Gastroesophageal sphincter (tissue), 4 donors: ENCODE results near the gene DPM1. TPM values are rescaled to one million over a fixed set of nuclear protein-coding genes. Genes with fewer than 3 reads are reported as not detected.

Experiments used
- ATAC-seq: fragments of 150-250 bp; one replicate; pipeline ENCODE4 v1.9.1; 2016; ENCODE audit warnings: mild to moderate bottlenecking, moderate library complexity
- H3K27ac ChIP-seq, 4 donors: fragments of 200-600 bp; sonication (generic) in 3 of 4; 1 replicate in 3 of 4; 2 replicates in 1 of 4; pipeline ENCODE4 v1.5.1; 2016 to 2019
- H3K27me3 ChIP-seq: fragments of 200-600 bp; sonication (generic); one replicate; pipeline ENCODE4 v1.5.1; 2019
- H3K36me3 ChIP-seq, 2 donors: fragments of 200-600 bp; sonication (generic); one replicate each; pipeline ENCODE4 v1.5.1; 2019; ENCODE audit warnings: control low read depth in 1 of 2
- H3K4me1 ChIP-seq, 3 donors: fragments of 200-600 bp; sonication (generic); 1 replicate in 2 of 3; 2 replicates in 1 of 3; pipeline ENCODE4 v1.5.1; 2016 to 2019; ENCODE audit warnings: control low read depth in 2 of 3
- H3K4me3 ChIP-seq, 2 donors: fragments of 200-600 bp; sonication (generic); one replicate each; pipeline ENCODE4 v1.5.1; 2019; ENCODE audit warnings: mild to moderate bottlenecking in 1 of 2, moderate library complexity in 1 of 2
- H3K9me3 ChIP-seq, 3 donors: fragments of 200-600 bp; sonication (generic); one replicate each; pipeline ENCODE4 v1.5.1; 2017 to 2019; ENCODE audit warnings: control low read depth in 2 of 3
- EP300 ChIP-seq: sonication (generic); formaldehyde crosslinking; IDR thresholded peaks from one replicate; pipeline ENCODE4 v1.6.1; 2017; ENCODE audit warnings: antibody characterized with exemption, mild to moderate bottlenecking
- POLR2A ChIP-seq, 2 donors: fragments of 450-650 bp; IDR thresholded peaks; one replicate each; pipeline ENCODE4 v1.6.1; 2017; ENCODE audit warnings: antibody characterized with exemption in 2 of 2, mild to moderate bottlenecking in 2 of 2, moderate library complexity in 1 of 2
- POLR2AphosphoS5 ChIP-seq: sonication (generic); formaldehyde crosslinking; IDR thresholded peaks from one replicate; pipeline ENCODE4 v1.6.1; 2017; ENCODE audit warnings: antibody characterized with exemption
- WGBS, 2 donors: methylation state at CpG; one replicate each; pipeline ENCODE4 v1.1.5; 2018; ENCODE audit warnings: low coverage in 1 of 2; 5-methylcytosine and 5-hydroxymethylcytosine counted together
- total RNA-seq, 4 donors: library from RNA; depleted of rRNA; stranded (reverse); fragments of >200 nt; gene quantifications; one replicate each; pipeline ENCODE4 v1.1.0, GENCODE V29; 2016
- TF ChIP-seq, protein P1 (sequence below), 4 experiments: fragments of 200-600 bp in 2 of 4; fragments of 450-650 bp in 2 of 4; sonication (generic) in 1 of 4; IDR thresholded peaks; one replicate each; pipeline ENCODE4 v1.5.1; 2017 to 2019; ENCODE audit warnings: antibody characterized with exemption in 4 of 4, mild to moderate bottlenecking in 2 of 4, moderate library complexity in 2 of 4

The DPM1 gene
- total RNA-seq, 4 donors from 2014 or later = 35.2 to 63.0 (median 43.5) TPM

DNA sequence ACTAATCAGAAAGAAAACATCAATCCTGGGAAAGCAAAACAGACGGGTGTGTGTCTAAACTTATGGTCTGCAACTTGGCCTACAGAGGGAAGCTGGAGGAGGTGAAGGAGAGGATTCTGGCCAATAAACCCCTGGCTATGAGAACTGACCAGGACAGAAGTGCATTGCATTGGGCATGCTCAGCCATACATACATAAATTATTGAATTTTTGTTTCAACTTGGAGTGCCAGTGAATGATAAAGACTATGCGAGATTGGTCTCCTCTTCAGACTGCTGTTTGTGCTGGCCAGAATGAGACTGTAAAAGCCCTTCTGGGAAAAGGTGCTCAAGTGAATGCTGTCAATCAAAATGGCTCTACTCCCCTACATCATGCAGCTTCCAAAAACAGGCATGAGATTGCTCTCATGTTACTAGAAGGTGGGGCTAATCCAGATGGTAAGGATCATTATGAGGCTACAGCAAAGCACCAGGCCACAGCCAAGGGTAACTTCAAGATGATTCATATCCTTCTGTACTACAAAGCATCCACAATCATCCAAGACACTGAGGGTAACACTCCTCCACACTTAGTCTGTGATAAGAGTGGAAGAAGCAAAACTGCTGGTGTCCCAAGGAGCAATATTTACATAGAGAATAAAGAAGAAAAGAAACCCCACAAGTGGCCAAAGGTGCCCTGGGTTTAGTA, 44.5 kb downstream of the DPM1 start:
- no peak overlapping the region for H3K4me3 ChIP-seq
- H3K9me3 ChIP-seq = no peaks in the 10 kb centered on the region
- 51 to 57% methylated on average over 2 of the region's 2 CpGs for WGBS, 2 donors
- no peak overlapping the region for H3K27ac ChIP-seq
- H3K4me1 ChIP-seq = peaks cover 30 to 91% (median 39%) of the 10 kb centered on the region in 3 donors
- TF ChIP-seq, protein P1, sequence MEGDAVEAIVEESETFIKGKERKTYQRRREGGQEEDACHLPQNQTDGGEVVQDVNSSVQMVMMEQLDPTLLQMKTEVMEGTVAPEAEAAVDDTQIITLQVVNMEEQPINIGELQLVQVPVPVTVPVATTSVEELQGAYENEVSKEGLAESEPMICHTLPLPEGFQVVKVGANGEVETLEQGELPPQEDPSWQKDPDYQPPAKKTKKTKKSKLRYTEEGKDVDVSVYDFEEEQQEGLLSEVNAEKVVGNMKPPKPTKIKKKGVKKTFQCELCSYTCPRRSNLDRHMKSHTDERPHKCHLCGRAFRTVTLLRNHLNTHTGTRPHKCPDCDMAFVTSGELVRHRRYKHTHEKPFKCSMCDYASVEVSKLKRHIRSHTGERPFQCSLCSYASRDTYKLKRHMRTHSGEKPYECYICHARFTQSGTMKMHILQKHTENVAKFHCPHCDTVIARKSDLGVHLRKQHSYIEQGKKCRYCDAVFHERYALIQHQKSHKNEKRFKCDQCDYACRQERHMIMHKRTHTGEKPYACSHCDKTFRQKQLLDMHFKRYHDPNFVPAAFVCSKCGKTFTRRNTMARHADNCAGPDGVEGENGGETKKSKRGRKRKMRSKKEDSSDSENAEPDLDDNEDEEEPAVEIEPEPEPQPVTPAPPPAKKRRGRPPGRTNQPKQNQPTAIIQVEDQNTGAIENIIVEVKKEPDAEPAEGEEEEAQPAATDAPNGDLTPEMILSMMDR (IDR thresholded peaks at IDR 0.05) = no peak
- no peak for TF ChIP-seq EP300
- H3K36me3 ChIP-seq = no peaks in the 10 kb centered on the region
- H3K27me3 ChIP-seq = no peaks in the 10 kb centered on the region
- ATAC-seq = no peak

DNA sequence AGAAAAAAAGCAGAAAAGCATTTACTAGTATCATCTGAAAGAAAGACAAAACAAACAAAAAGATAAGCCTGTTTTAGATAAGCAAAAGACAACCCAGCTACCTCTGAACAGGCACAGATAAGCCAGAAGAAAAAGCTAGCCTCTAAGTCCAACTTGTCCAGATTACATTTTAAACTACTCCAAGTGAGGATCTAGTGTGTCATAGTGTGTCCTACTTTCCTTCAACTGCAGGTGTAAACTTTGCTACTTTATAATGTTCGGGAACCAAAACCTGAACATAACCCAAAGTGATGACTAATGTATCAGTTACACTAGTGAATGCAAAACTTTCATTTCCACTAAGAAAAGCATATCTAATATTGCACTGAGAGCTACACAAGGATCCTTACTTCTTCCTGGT, 46.6 kb downstream of the DPM1 start:
- Histone ChIP-seq H3K9me3 (no peaks in the 10 kb centered on the region), H3K36me3 (no peaks in the 10 kb centered on the region), H3K4me3 (no peak overlapping the region), H3K27ac (no peak overlapping the region), H3K27me3 (no peaks in the 10 kb centered on the region), H3K4me1 (peaks cover 21 to 73% (median 34%) of the 10 kb centered on the region in 3 donors)
- ATAC-seq = no peak
- WGBS, 2 donors = 29 to 30% methylated on average over 1 of the region's 1 CpG
- TF ChIP-seq, protein P1 (IDR thresholded peaks at IDR 0.05) = no peak
- TF ChIP-seq POLR2AphosphoS5 (no peak), EP300 (no peak), POLR2A (IDR thresholded peaks at IDR 0.05) (no peak)

DNA sequence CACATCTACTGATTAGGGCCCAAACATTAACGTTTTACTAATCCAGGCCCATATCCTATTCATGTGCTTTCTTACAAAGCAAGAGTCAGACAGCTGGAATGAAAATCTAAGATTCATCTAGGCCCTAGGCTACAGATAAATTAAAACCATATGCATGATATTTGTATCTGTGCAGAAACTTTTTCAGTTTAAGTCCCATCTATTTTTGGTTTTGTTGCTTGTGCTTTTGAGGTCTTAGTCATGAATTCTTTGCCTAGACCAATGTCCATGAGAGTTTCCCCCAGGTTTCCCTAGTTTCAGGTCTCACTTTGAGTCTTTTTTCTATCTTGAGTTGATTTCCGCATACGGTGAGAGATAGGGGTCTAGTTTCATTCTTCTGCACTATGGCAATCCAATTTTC, 47.3 kb downstream of the DPM1 start:
- H3K9me3 ChIP-seq = no peaks in the 10 kb centered on the region
- H3K4me1 ChIP-seq = peaks cover 16 to 73% (median 27%) of the 10 kb centered on the region in 3 donors
- H3K27ac ChIP-seq = no peak overlapping the region
- WGBS, 2 donors = 45 to 62% methylated on average over 1 to 3 of the region's 3 CpGs
- no peak for TF ChIP-seq POLR2A (IDR thresholded peaks at IDR 0.05)
- TF ChIP-seq, protein P1 (IDR thresholded peaks at IDR 0.05) = no peak
- no peak for TF ChIP-seq POLR2AphosphoS5
- TF ChIP-seq EP300 = no peak
- H3K36me3 ChIP-seq = no peaks in the 10 kb centered on the region
- no peaks in the 10 kb centered on the region for H3K27me3 ChIP-seq
- no peak for ATAC-seq
- H3K4me3 ChIP-seq = no peak overlapping the region

DNA sequence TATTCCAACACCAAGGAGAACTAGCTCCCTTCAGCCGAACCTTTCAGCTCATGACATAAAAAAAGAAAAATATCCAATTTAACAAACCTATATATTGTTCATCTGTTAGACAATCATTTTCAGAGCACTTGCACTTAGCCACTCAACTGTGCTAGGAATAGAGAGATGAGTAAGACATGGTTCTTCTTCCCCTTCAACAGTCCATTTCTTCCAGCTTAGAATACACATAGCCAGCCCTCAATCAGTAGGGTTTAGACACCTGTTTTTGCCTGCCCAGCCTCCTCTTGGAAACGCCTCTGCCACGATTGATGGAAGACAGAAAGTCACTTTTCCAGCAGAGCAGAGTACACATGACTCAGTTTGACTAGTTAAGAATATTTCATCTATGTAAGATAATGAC, 48.9 kb downstream of the DPM1 start:
- ATAC-seq = no peak
- no peaks in the 10 kb centered on the region for H3K9me3 ChIP-seq
- H3K4me3 ChIP-seq = no peak overlapping the region
- 80 to 88% methylated on average over 3 of the region's 3 CpGs for WGBS, 2 donors
- H3K36me3 ChIP-seq = no peaks in the 10 kb centered on the region
- no peak overlapping the region for H3K27ac ChIP-seq
- peaks cover 4 to 72% (median 15%) of the 10 kb centered on the region in 3 donors for H3K4me1 ChIP-seq
- H3K27me3 ChIP-seq = no peaks in the 10 kb centered on the region
- TF ChIP-seq EP300 = no peak
- TF ChIP-seq, protein P1 (IDR thresholded peaks at IDR 0.05) = no peak
- no peak for TF ChIP-seq POLR2AphosphoS5
- TF ChIP-seq POLR2A (IDR thresholded peaks at IDR 0.05) = no peak

DNA sequence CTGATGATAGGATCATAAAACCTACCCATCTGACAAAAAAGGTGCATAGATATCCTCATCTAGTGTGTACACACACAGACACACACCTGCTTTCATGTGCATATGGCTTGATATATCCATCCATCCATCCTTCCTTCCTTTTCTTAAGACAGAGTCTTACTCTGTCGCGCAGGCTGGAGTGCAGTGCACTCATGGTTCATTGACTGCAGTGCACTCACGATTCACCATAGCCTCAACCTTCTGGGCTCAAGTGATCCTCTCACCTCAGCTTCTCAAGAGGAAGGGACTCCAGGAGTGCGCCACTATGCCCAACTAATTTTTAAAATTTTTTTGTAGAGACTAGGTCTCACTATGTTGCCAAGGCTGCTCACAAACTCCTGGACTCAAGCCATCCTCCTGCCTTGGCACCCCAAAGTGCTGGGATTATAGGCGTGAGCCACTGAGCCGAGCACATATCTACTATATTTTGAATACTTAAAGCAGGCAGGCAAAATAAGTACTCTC, 54.2 kb downstream of the DPM1 start:
- peaks cover 4 to 35% of the 10 kb centered on the region in 2 donors for H3K36me3 ChIP-seq
- H3K9me3 ChIP-seq = no peaks in the 10 kb centered on the region
- ATAC-seq = no peak
- H3K4me1 ChIP-seq = peaks cover 0 to 43% (median 4%) of the 10 kb centered on the region in 3 donors
- TF ChIP-seq EP300 (no peak), POLR2A (IDR thresholded peaks at IDR 0.05) (no peak), POLR2AphosphoS5 (no peak)
- TF ChIP-seq, protein P1 (IDR thresholded peaks at IDR 0.05) = no peak
- no peaks in the 10 kb centered on the region for H3K27me3 ChIP-seq
- no peak overlapping the region for H3K27ac ChIP-seq
- H3K4me3 ChIP-seq = no peak overlapping the region
- 57 to 67% methylated on average over 2 to 6 of the region's 6 CpGs for WGBS, 2 donors
